Activated CD4-positive, alpha-beta T cell treated with anti-CD3 and anti-CD28 coated beads, Interleukin-2, amount 10 ng/mL, durations not matched to agents 7 days and 5 days (primary cell): ENCODE measurements around the gene CHCT1. TPM values are rescaled to one million over a fixed set of nuclear protein-coding genes. Genes with fewer than 3 reads are reported as not detected.
"Not testable (repeated sequence)": the region's sequence is repeated elsewhere in the genome, so short reads cannot be mapped to it uniquely, and the experiment has no call there.

ENCODE experiments used
- CTCF ChIA-PET: fragments of 350-600 bp; sonication (Branson Sonifier 250); formaldehyde crosslinking; loops from one replicate; lab custom pipeline; 2021; ENCODE audit warnings: antibody characterized with exemption; lab: Charles Lee
- POLR2A ChIA-PET: fragments of 350-600 bp; sonication (Branson Sonifier 250); formaldehyde crosslinking; loops from one replicate; lab custom pipeline; 2021; ENCODE audit warnings: antibody characterized with exemption; lab: Charles Lee
- DNase-seq: peaks from one replicate; pipeline ENCODE4 v3.0.0-alpha.2; 2020
- H3K27ac Mint-ChIP-seq: one replicate; pipeline ENCODE4 v1.8.0; 2021; ENCODE audit warnings: mild to moderate bottlenecking, moderate library complexity, mixed read lengths
- H3K27me3 Mint-ChIP-seq: one replicate; pipeline ENCODE4 v1.8.0; 2021; ENCODE audit warnings: mixed read lengths
- H3K36me3 Mint-ChIP-seq: one replicate; pipeline ENCODE4 v1.8.0; 2021; ENCODE audit warnings: low read depth, mixed read lengths
- H3K4me1 Mint-ChIP-seq: one replicate; pipeline ENCODE4 v1.8.0; 2021; ENCODE audit warnings: mixed read lengths
- H3K4me3 Mint-ChIP-seq: one replicate; pipeline ENCODE4 v1.8.0; 2021; ENCODE audit warnings: mild to moderate bottlenecking, moderate library complexity, mixed read lengths
- H3K9me3 Mint-ChIP-seq: one replicate; pipeline ENCODE4 v1.8.0; 2021; ENCODE audit warnings: mixed read lengths
- total RNA-seq, 2 experiments: library from RNA; stranded (reverse); gene quantifications; one replicate each; pipeline ENCODE4 v1.2.3, GENCODE V29; 2021

The CHCT1 gene
- total RNA-seq, 2 experiments from 2014 or later = not detected

GRCh38 chr17:60406887-60407286, 15.4 kb upstream of the CHCT1 start:
- DNase-seq = no peak
- Mint-ChIP-seq H3K36me3 (no peaks in the 10 kb centered on the region), H3K4me3 (no peak overlapping the region), H3K9me3 (no peaks in the 10 kb centered on the region), H3K4me1 (no peaks in the 10 kb centered on the region), H3K27me3 (peaks cover 12% of the 10 kb centered on the region), H3K27ac (no peak overlapping the region)
- ChIA-PET CTCF (interaction anchor here (0.7 to 1.6 kb wide), 4 partner anchors 12 to 131 kb away, joined by 3 to 5 read pairs (median 3); partner anchors contain the start of gene USP32), POLR2A (no interaction called here)

- Mint-ChIP-seq H3K36me3 (no peaks in the 10 kb centered on the region), H3K4me3 (no peak overlapping the region), H3K9me3 (no peaks in the 10 kb centered on the region), H3K27ac (no peak overlapping the region), H3K27me3 (peaks cover 12% of the 10 kb centered on the region), H3K4me1 (no peaks in the 10 kb centered on the region)
- CTCF ChIA-PET = interaction anchor here (1.0 to 2.0 kb wide), 2 partner anchors 9 to 17 kb away, joined by 3 to 5 read pairs; no protein-coding TSS in a partner anchor
- no peak for DNase-seq
- POLR2A ChIA-PET = no interaction called here
Observed at GRCh38 chr17:60410001-60410400, 12.3 kb upstream of the CHCT1 start.

GRCh38 chr17:60412701-60413100, 9.6 kb upstream of the CHCT1 start:
- no peak for DNase-seq

DNA sequence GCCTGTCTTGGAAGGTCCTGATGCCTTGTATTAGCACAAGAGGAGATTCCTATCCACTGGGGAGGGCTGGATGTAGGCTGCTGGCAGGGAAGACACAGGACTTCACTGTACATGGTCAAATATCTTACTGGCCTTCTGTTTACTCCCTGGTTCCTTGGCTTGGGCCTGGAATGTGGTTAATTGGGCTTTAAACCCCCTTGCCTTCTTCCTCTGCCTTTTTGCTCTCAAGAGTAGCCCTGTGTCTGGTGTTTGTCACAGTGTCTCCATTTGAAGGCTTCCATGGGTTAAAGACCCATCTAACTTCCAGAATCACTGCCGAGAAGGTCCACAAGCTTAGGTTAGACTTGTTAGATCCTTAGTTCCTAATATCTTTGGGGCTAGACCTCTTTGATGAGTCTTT, 7.1 kb upstream of the CHCT1 start:
- no peak overlapping the region for H3K27ac Mint-ChIP-seq
- no peak overlapping the region for H3K4me3 Mint-ChIP-seq
- POLR2A ChIA-PET = interaction anchor here (0.6 kb wide), 1 partner anchor 176 kb away, joined by 3 read pairs; no protein-coding TSS in a partner anchor
- no peaks in the 10 kb centered on the region for H3K9me3 Mint-ChIP-seq
- CTCF ChIA-PET = no interaction called here
- H3K36me3 Mint-ChIP-seq = no peaks in the 10 kb centered on the region
- no peaks in the 10 kb centered on the region for H3K4me1 Mint-ChIP-seq
- peaks cover 7% of the 10 kb centered on the region for H3K27me3 Mint-ChIP-seq
- no peak for DNase-seq

More at GRCh38 chr17:60412701-60413100, 9.6 kb upstream of the CHCT1 start:
- POLR2A ChIA-PET = no interaction called here
- Mint-ChIP-seq H3K9me3 (no peaks in the 10 kb centered on the region), H3K27ac (no peak overlapping the region), H3K36me3 (no peaks in the 10 kb centered on the region), H3K27me3 (peaks cover 7% of the 10 kb centered on the region), H3K4me3 (no peak overlapping the region), H3K4me1 (no peaks in the 10 kb centered on the region)
- CTCF ChIA-PET = interaction anchor here (1.1 kb wide), 1 partner anchor 10 kb away, joined by 3 read pairs; no protein-coding TSS in a partner anchor

GRCh38 chr17:60416368-60416925, 5.8 kb upstream of the CHCT1 start:
- CTCF ChIA-PET = interaction anchor here (0.7 kb wide), 1 partner anchor 900 kb away, joined by 3 read pairs; no protein-coding TSS in a partner anchor
- peaks cover 4% of the 10 kb centered on the region for H3K4me1 Mint-ChIP-seq
- no peak overlapping the region for H3K4me3 Mint-ChIP-seq
- POLR2A ChIA-PET = no interaction called here
- H3K9me3 Mint-ChIP-seq = no peaks in the 10 kb centered on the region
- no peak for DNase-seq
- peaks cover 6% of the 10 kb centered on the region for H3K27me3 Mint-ChIP-seq
- no peak overlapping the region for H3K27ac Mint-ChIP-seq
- no peaks in the 10 kb centered on the region for H3K36me3 Mint-ChIP-seq

DNA sequence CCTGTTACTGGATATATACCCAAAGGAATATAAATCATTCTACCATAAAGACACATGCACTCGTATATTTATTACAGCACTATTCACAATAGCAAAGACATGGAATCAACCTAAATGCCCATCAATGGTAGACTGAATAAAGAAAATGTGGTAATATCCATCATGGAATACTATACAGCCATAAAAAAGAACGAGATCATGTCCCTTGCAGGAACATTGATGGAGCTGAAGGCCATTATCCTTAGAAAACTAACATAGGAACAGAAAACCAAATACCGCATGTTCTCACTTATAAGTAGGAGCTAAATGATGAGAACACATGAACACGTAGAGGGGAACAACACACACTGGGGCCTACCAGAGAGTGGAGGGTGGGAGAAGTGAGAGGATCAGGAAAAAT, 3.3 kb upstream of the CHCT1 start:
- not testable (repeated sequence) for H3K27ac Mint-ChIP-seq, H3K27me3 Mint-ChIP-seq, DNase-seq, H3K4me3 Mint-ChIP-seq, H3K4me1 Mint-ChIP-seq, H3K9me3 Mint-ChIP-seq, H3K36me3 Mint-ChIP-seq
- ChIA-PET POLR2A (interaction anchor here (0.6 kb wide), 1 partner anchor 18 kb away, joined by 4 read pairs; no protein-coding TSS in a partner anchor), CTCF (interaction anchor here (0.8 to 1.2 kb wide), 2 partner anchors 8 to 231 kb away, joined by 3 read pairs; no protein-coding TSS in a partner anchor)

GRCh38 chr17:60419875-60420274, 2.4 kb upstream of the CHCT1 start:
- H3K27ac Mint-ChIP-seq, CTCF ChIA-PET, H3K9me3 Mint-ChIP-seq, H3K27me3 Mint-ChIP-seq, H3K4me3 Mint-ChIP-seq, POLR2A ChIA-PET, H3K36me3 Mint-ChIP-seq, DNase-seq, H3K4me1 Mint-ChIP-seq: not testable (repeated sequence)

DNA sequence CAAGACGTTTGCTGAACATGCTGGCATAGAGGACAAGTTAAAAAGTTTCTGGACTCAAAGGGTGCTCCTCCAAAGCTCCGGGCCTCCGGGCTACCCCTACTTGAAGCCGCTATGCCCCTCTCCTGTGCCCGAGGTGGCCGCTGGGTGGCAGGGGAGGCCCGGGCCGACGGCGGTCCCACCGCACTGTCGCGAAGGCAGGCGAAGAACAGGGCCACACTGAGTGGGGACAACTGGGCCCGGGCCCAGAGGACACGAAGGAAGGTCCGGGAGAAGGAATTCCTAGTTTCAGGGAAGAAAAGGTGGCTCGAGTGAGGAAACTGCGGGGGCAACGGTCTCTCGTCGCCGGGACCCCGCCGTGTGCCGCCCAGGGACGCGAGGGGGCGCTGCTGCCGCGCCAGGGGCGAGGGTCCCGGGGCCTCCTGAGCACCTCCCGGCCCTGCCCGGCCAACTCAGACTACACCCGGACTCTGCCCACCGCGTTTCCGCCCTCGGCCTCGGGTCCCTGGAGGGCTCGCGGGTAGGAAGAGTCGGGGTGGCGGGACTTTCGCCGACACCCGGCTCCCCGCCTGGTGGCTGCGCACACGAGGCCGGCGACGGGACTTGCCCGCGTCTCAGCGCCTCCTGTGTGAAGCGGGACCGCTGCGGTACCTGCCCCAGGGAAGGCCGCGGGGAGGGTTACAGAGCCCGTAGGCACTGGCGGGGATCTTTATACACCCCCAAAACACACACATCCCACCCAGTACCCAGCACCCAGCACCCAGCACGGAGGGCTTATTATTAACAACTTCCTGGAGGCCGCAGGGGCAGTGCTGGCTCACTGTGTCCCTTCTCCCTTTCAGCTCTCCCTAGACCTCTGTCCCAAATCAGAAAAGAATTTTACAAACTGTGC, 772 bp upstream of the CHCT1 start:
- Mint-ChIP-seq H3K27me3 (peaks cover 5% of the 10 kb centered on the region), H3K9me3 (no peaks in the 10 kb centered on the region), H3K27ac (peak overlapping the region; percentile 77), H3K36me3 (no peaks in the 10 kb centered on the region), H3K4me1 (peaks cover 7% of the 10 kb centered on the region), H3K4me3 (peak overlapping the region; percentile 69)
- POLR2A ChIA-PET = no interaction called here
- peak; percentile 75 for DNase-seq
- CTCF ChIA-PET = interaction anchor here (0.5 to 1.1 kb wide), 8 partner anchors 10 to 1106 kb away, joined by 3 to 4 read pairs (median 3); no protein-coding TSS in a partner anchor

- H3K36me3 Mint-ChIP-seq = no peaks in the 10 kb centered on the region
- no peak for DNase-seq
- H3K4me3 Mint-ChIP-seq = no peak overlapping the region
- H3K9me3 Mint-ChIP-seq = no peaks in the 10 kb centered on the region
- peaks cover 6% of the 10 kb centered on the region for H3K27me3 Mint-ChIP-seq
- CTCF ChIA-PET = no interaction called here
- H3K4me1 Mint-ChIP-seq = peaks cover 7% of the 10 kb centered on the region
- no peak overlapping the region for H3K27ac Mint-ChIP-seq
- POLR2A ChIA-PET = no interaction called here
Observed at GRCh38 chr17:60423865-60424264, 1.6 kb downstream of the CHCT1 start.

DNA sequence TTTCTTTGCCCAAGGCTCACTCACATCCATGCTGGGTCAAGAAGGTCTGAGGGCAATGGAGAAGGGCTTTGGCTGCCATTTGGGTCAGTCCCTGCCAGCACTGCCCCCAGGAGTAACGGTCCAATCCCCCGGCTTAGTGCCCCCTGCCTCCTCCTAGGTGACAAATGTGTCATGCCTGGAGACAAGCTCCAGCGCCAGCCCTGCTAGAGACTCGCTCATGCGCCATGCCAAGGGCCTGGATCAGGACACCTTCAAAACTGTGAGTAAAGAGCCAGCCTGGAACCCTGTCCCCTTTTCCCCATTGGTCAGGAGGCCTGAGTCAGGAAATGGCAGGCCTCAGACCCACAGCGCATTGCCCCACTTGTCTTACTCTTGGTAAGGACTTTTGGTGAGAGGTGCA, 3.3 kb downstream of the CHCT1 start:
- POLR2A ChIA-PET = no interaction called here

DNA sequence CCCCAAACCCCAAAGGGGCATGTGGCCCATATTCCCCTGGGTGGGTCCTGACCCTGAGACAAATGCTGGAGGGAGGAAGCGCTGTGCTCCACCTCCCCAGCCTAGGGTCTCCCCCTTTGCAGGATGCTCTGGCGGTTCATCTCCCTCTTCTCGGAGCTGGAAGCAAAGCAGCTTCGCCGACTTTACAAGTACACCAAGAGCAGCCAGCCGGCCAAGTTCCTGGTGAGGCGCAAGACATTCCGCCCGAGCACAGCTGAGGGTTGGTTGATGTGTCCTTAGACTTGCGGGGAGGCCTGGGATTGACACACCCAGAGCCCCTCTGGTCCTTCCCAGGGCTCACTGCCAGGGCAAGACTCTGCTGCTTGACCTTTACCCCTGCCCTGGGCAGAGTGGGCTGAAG, 4.3 kb downstream of the CHCT1 start:
- POLR2A ChIA-PET = no interaction called here

More for the DNA sequence above, 3.3 kb downstream of the CHCT1 start:
- Mint-ChIP-seq H3K36me3 (no peaks in the 10 kb centered on the region), H3K27me3 (peaks cover 6% of the 10 kb centered on the region), H3K27ac (no peak overlapping the region), H3K4me3 (no peak overlapping the region), H3K4me1 (peaks cover 7% of the 10 kb centered on the region), H3K9me3 (no peaks in the 10 kb centered on the region)
- CTCF ChIA-PET = no interaction called here
- DNase-seq = no peak

GRCh38 chr17:60428491-60428890, 6.2 kb downstream of the CHCT1 start:
- H3K27me3 Mint-ChIP-seq, H3K4me1 Mint-ChIP-seq, H3K4me3 Mint-ChIP-seq, H3K27ac Mint-ChIP-seq, POLR2A ChIA-PET, DNase-seq, H3K36me3 Mint-ChIP-seq, H3K9me3 Mint-ChIP-seq: not testable (repeated sequence)
- CTCF ChIA-PET = interaction anchor here (0.6 to 0.9 kb wide), 3 partner anchors 37 to 118 kb away, joined by 3 read pairs; no protein-coding TSS in a partner anchor

More for the DNA sequence above, 4.3 kb downstream of the CHCT1 start:
- no peak overlapping the region for H3K27ac Mint-ChIP-seq
- no peaks in the 10 kb centered on the region for H3K9me3 Mint-ChIP-seq
- peaks cover 6% of the 10 kb centered on the region for H3K27me3 Mint-ChIP-seq
- CTCF ChIA-PET = interaction anchor here (1.1 to 1.5 kb wide), 2 partner anchors 8 to 22 kb away, joined by 3 to 4 read pairs; no protein-coding TSS in a partner anchor
- peaks cover 3% of the 10 kb centered on the region for H3K4me1 Mint-ChIP-seq
- DNase-seq = no peak
- H3K36me3 Mint-ChIP-seq = no peaks in the 10 kb centered on the region
- H3K4me3 Mint-ChIP-seq = no peak overlapping the region

DNA sequence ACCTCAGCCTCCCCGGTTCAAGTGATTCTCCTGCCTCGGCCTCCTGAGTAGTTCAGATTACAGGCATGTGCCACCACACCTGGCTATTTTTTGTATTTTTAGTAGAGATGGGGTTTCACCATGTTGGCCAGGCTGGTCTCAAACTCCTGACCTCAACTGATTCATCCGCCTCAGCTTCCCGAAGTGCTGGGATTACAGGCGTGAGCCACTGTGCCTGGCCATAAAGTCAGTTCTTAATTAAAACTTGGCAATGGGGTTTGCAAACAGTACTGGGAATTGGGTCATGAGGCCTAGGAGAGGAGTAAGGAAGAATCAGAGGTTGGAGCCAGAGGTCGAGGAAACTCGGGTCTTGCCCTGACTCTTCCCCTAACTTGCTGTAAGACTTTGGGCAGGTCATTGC, 8.3 kb downstream of the CHCT1 start:
- H3K9me3 Mint-ChIP-seq, H3K4me1 Mint-ChIP-seq, H3K36me3 Mint-ChIP-seq, H3K4me3 Mint-ChIP-seq, DNase-seq, H3K27ac Mint-ChIP-seq, H3K27me3 Mint-ChIP-seq, CTCF ChIA-PET, POLR2A ChIA-PET: not testable (repeated sequence)
